GM23338 (cell line): ENCODE results near the gene TBRG4. TPM values are rescaled to one million over a fixed set of nuclear protein-coding genes. Genes with fewer than 3 reads are reported as not detected.

Experiments
- ATAC-seq: fragments of 200-7000 bp; cut with Tn5 transposase; 3 replicates; pipeline ENCODE4 v1.9.1; 2020
- DNase-seq: peaks from one replicate; pipeline ENCODE4 v3.0.0-alpha.2; 2015; ENCODE audit warnings: low spot score
- H2AFZ ChIP-seq: fragments of 200-600 bp; sonication (generic); 2 replicates; pipeline ENCODE4 v1.8.0; 2016; ENCODE audit warnings: antibody characterized with exemption, mild to moderate bottlenecking, moderate library complexity
- H3F3A ChIP-seq: fragments of 200-600 bp; sonication (generic); replicated peaks from 2 replicates; pipeline ENCODE4 v1.8.0; 2017; ENCODE audit warnings: antibody characterized with exemption, mixed run types, low read depth
- H3K27ac ChIP-seq: fragments of 200-600 bp; sonication (generic); 2 replicates; pipeline ENCODE4 v1.6.1; 2016; ENCODE audit warnings: low read depth
- H3K27me3 ChIP-seq: fragments of 200-600 bp; sonication (generic); 2 replicates; pipeline ENCODE4 v1.8.0; 2016; ENCODE audit warnings: mild to moderate bottlenecking, mixed run types, moderate library complexity; ENCODE audit not compliant: insufficient read depth
- H3K36me3 ChIP-seq: fragments of 200-600 bp; sonication (generic); 2 replicates; pipeline ENCODE4 v1.8.0; 2016; ENCODE audit warnings: mild to moderate bottlenecking; ENCODE audit not compliant: insufficient read depth
- H3K4me1 ChIP-seq: fragments of 200-600 bp; sonication (generic); 2 replicates; pipeline ENCODE4 v1.8.0; 2016; ENCODE audit warnings: mild to moderate bottlenecking, moderate library complexity; ENCODE audit not compliant: insufficient read depth
- H3K4me2 ChIP-seq: fragments of 200-600 bp; sonication (generic); 2 replicates; pipeline ENCODE4 v1.7.1; 2017; ENCODE audit warnings: mixed run types
- H3K4me3 ChIP-seq: fragments of 200-600 bp; sonication (generic); 2 replicates; pipeline ENCODE4 v1.6.1; 2016; ENCODE audit warnings: mixed run types
- H3K79me2 ChIP-seq: fragments of 200-600 bp; sonication (generic); replicated peaks from 2 replicates; pipeline ENCODE4 v1.8.0; 2017; ENCODE audit warnings: mild to moderate bottlenecking; ENCODE audit not compliant: insufficient read depth
- H3K9me2 ChIP-seq: fragments of 200-600 bp; sonication (generic); 2 replicates; pipeline ENCODE4 v1.8.0; 2017; ENCODE audit not compliant: insufficient read depth
- H4K20me1 ChIP-seq: fragments of 200-600 bp; sonication (generic); replicated peaks from 2 replicates; pipeline ENCODE4 v1.8.0; 2017; ENCODE audit warnings: mild to moderate bottlenecking; ENCODE audit not compliant: insufficient read depth
- H3K27ac Mint-ChIP-seq: 2 replicates; pipeline ENCODE4 v1.8.0; 2020; ENCODE audit warnings: inconsistent platforms, mild to moderate bottlenecking, moderate library complexity, mixed read lengths
- H3K27me3 Mint-ChIP-seq: 3 replicates; pipeline ENCODE4 v1.8.0; 2022; ENCODE audit warnings: low read depth, mild to moderate bottlenecking, moderate library complexity, mixed read lengths, inconsistent platforms; ENCODE audit not compliant: insufficient read depth, poor library complexity
- H3K36me3 Mint-ChIP-seq: 3 replicates; pipeline ENCODE4 v1.8.0; 2021; ENCODE audit warnings: low read depth, mild to moderate bottlenecking, inconsistent platforms, moderate library complexity, mixed read lengths
- H3K4me1 Mint-ChIP-seq: 3 replicates; pipeline ENCODE4 v1.8.0; 2020; ENCODE audit warnings: mild to moderate bottlenecking, inconsistent platforms, mixed read lengths
- H3K4me3 Mint-ChIP-seq: 3 replicates; pipeline ENCODE4 v1.8.0; 2021; ENCODE audit warnings: moderate library complexity, mild to moderate bottlenecking, inconsistent platforms, mixed read lengths
- H3K9me3 Mint-ChIP-seq: 3 replicates; pipeline ENCODE4 v1.8.0; 2020; ENCODE audit warnings: moderate library complexity, mild to moderate bottlenecking, inconsistent platforms, mixed read lengths
- CREB1 ChIP-seq: fragments of 250-450 bp; sonication (Bioruptor Pico); IDR thresholded peaks from 2 replicates; pipeline ENCODE4 v1.5.0; 2020; ENCODE audit warnings: low read depth, mild to moderate bottlenecking, moderate library complexity
- CTCF ChIP-seq, 2 experiments: fragments of 200-600 bp in 1 of 2; sonication (generic) in 1 of 2; conservative IDR thresholded peaks; 2 replicates each; pipeline versions ENCODE4 v1.5.1 to v1.6.1; 2016 to 2017; ENCODE audit warnings: antibody characterized with exemption in 2 of 2, low read depth in 2 of 2, mild to moderate bottlenecking in 2 of 2, moderate library complexity in 1 of 2
- EZH2 ChIP-seq: fragments of 200-600 bp; sonication (generic); IDR thresholded peaks from one replicate; pipeline ENCODE4 v1.8.0; 2017; ENCODE audit warnings: antibody characterized with exemption, mild to moderate bottlenecking, low read depth; ENCODE audit not compliant: unreplicated experiment
- EZH2phosphoT487 ChIP-seq: fragments of 200-600 bp; sonication (generic); IDR thresholded peaks from one replicate; pipeline ENCODE4 v1.8.1; 2018; ENCODE audit warnings: antibody characterized with exemption; ENCODE audit not compliant: unreplicated experiment
- JUNB ChIP-seq: IDR thresholded peaks from one replicate; pipeline ENCODE4 v1.6.1; 2016; ENCODE audit warnings: antibody characterized with exemption; ENCODE audit not compliant: unreplicated experiment
- NANOG ChIP-seq: IDR thresholded peaks from 2 replicates; pipeline ENCODE4 v1.6.1; 2016; ENCODE audit warnings: antibody characterized with exemption, borderline replicate concordance
- POLR2AphosphoS5 ChIP-seq: IDR thresholded peaks from 2 replicates; pipeline ENCODE4 v1.6.1; 2016; ENCODE audit warnings: antibody characterized with exemption, low read depth
- STAT1 ChIP-seq: IDR thresholded peaks from one replicate; pipeline ENCODE4 v1.6.1; 2016; ENCODE audit warnings: antibody characterized with exemption; ENCODE audit not compliant: unreplicated experiment
- ZNF114 ChIP-seq: fragments of 250-450 bp; sonication (Bioruptor Pico); IDR thresholded peaks from 2 replicates; pipeline ENCODE4 v1.5.0; 2020; ENCODE audit warnings: mild to moderate bottlenecking, moderate library complexity
- ZNF331 ChIP-seq: fragments of 250-450 bp; sonication (Bioruptor Pico); IDR thresholded peaks from 2 replicates; pipeline ENCODE4 v1.5.0; 2020; ENCODE audit warnings: low read depth, mild to moderate bottlenecking, moderate library complexity
- polyA plus RNA-seq: library from polyadenylated mRNA; unstranded; fragments of >200 nt; fragmentation: Nextera tagmentation; extraction: Ambion mirVana; gene quantifications from 2 replicates; pipeline ENCODE4 v1.2.1, GENCODE V29; 2016
- total RNA-seq: library from RNA; depleted of rRNA; stranded (reverse); fragments of >200 nt; shearing (Covaris generic); gene quantifications from 2 replicates; pipeline ENCODE4 v1.2.3, GENCODE V29; 2014
- TF ChIP-seq, protein P1 (sequence below): IDR thresholded peaks from 2 replicates; pipeline ENCODE4 v1.6.1; 2016; ENCODE audit warnings: antibody characterized with exemption
- TF ChIP-seq, protein P2 (sequence below): fragments of 250-450 bp; sonication (Bioruptor Pico); IDR thresholded peaks from 2 replicates; pipeline ENCODE4 v1.5.0; 2020; ENCODE audit warnings: mild to moderate bottlenecking, moderate library complexity
- TF ChIP-seq, protein P3 (sequence below): IDR thresholded peaks from one replicate; pipeline ENCODE4 v1.6.1; 2018; ENCODE audit warnings: antibody characterized with exemption; ENCODE audit not compliant: unreplicated experiment

TBRG4 gene
- total and polyA plus RNA-seq, 2 experiments from 2014 or later = 72.5 to 162 TPM

DNA sequence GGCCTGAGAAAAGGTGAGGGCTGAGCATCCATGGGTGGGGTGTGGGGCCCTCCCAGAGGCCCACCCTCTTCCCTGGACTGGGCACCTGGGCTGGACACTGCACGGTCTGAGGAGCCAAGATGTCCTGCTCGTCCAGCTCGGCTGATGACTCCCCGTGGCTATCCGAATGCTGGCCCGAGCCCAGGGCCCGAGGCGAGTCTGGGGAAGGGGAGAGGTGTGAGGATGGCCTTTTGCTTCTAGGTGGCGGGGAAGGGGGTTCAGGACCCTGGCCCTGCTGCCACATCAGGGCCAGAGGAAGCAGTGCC is 29.9 kb downstream of the TBRG4 start:
- H3K36me3 ChIP-seq = no peaks in the 10 kb centered on the region

More for the DNA sequence above, 29.9 kb downstream of the TBRG4 start:
- no peaks in the 10 kb centered on the region for H3K79me2 ChIP-seq
- no peak overlapping the region for H3K4me3 ChIP-seq
- H3K4me3 Mint-ChIP-seq = no peak overlapping the region
- DNase-seq (no peak), ATAC-seq (no peak)
- no peak overlapping the region for H3K27ac Mint-ChIP-seq
- no peaks in the 10 kb centered on the region for H3K27me3 ChIP-seq
- peaks cover 17% of the 10 kb centered on the region for H3K27me3 Mint-ChIP-seq
- no peaks in the 10 kb centered on the region for H3K9me2 ChIP-seq
- H3F3A ChIP-seq = no peaks in the 10 kb centered on the region
- peaks cover 10% of the 10 kb centered on the region; the same call in 2 of the 3 replicates for H3K36me3 Mint-ChIP-seq
- no peak overlapping the region for H2AFZ ChIP-seq
- H4K20me1 ChIP-seq = no peaks in the 10 kb centered on the region
- no peak overlapping the region for H3K27ac ChIP-seq
- TF ChIP-seq ZNF331 (CRISPR knock-in tag) (no peak), CREB1 (CRISPR knock-in tag) (no peak), NANOG (no peak), ZNF114 (no peak), EZH2phosphoT487 (no peak), JUNB (no peak), POLR2AphosphoS5 (no peak), CTCF (conservative IDR thresholded peaks at IDR 0.05; ENCODE audit: low read depth in 2 of 2) (no peak), EZH2 (no peak), STAT1 (no peak)
- TF ChIP-seq, protein P1, sequence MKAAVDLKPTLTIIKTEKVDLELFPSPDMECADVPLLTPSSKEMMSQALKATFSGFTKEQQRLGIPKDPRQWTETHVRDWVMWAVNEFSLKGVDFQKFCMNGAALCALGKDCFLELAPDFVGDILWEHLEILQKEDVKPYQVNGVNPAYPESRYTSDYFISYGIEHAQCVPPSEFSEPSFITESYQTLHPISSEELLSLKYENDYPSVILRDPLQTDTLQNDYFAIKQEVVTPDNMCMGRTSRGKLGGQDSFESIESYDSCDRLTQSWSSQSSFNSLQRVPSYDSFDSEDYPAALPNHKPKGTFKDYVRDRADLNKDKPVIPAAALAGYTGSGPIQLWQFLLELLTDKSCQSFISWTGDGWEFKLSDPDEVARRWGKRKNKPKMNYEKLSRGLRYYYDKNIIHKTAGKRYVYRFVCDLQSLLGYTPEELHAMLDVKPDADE = no peak
- TF ChIP-seq, protein P2, sequence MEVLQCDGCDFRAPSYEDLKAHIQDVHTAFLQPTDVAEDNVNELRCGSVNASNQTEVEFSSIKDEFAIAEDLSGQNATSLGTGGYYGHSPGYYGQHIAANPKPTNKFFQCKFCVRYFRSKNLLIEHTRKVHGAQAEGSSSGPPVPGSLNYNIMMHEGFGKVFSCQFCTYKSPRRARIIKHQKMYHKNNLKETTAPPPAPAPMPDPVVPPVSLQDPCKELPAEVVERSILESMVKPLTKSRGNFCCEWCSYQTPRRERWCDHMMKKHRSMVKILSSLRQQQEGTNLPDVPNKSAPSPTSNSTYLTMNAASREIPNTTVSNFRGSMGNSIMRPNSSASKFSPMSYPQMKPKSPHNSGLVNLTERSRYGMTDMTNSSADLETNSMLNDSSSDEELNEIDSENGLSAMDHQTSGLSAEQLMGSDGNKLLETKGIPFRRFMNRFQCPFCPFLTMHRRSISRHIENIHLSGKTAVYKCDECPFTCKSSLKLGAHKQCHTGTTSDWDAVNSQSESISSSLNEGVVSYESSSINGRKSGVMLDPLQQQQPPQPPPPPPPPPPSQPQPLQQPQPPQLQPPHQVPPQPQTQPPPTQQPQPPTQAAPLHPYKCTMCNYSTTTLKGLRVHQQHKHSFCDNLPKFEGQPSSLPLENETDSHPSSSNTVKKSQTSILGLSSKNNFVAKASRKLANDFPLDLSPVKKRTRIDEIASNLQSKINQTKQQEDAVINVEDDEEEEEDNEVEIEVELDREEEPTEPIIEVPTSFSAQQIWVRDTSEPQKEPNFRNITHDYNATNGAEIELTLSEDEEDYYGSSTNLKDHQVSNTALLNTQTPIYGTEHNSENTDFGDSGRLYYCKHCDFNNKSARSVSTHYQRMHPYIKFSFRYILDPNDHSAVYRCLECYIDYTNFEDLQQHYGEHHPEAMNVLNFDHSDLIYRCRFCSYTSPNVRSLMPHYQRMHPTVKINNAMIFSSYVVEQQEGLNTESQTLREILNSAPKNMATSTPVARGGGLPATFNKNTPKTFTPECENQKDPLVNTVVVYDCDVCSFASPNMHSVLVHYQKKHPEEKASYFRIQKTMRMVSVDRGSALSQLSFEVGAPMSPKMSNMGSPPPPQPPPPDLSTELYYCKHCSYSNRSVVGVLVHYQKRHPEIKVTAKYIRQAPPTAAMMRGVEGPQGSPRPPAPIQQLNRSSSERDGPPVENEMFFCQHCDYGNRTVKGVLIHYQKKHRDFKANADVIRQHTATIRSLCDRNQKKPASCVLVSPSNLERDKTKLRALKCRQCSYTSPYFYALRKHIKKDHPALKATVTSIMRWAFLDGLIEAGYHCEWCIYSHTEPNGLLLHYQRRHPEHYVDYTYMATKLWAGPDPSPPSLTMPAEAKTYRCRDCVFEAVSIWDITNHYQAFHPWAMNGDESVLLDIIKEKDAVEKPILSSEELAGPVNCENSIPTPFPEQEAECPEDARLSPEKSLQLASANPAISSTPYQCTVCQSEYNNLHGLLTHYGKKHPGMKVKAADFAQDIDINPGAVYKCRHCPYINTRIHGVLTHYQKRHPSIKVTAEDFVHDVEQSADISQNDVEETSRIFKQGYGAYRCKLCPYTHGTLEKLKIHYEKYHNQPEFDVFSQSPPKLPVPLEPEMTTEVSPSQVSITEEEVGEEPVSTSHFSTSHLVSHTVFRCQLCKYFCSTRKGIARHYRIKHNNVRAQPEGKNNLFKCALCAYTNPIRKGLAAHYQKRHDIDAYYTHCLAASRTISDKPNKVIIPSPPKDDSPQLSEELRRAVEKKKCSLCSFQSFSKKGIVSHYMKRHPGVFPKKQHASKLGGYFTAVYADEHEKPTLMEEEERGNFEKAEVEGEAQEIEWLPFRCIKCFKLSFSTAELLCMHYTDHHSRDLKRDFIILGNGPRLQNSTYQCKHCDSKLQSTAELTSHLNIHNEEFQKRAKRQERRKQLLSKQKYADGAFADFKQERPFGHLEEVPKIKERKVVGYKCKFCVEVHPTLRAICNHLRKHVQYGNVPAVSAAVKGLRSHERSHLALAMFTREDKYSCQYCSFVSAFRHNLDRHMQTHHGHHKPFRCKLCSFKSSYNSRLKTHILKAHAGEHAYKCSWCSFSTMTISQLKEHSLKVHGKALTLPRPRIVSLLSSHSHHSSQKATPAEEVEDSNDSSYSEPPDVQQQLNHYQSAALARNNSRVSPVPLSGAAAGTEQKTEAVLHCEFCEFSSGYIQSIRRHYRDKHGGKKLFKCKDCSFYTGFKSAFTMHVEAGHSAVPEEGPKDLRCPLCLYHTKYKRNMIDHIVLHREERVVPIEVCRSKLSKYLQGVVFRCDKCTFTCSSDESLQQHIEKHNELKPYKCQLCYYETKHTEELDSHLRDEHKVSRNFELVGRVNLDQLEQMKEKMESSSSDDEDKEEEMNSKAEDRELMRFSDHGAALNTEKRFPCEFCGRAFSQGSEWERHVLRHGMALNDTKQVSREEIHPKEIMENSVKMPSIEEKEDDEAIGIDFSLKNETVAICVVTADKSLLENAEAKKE (CRISPR knock-in tag) = no peak
- TF ChIP-seq, protein P3, sequence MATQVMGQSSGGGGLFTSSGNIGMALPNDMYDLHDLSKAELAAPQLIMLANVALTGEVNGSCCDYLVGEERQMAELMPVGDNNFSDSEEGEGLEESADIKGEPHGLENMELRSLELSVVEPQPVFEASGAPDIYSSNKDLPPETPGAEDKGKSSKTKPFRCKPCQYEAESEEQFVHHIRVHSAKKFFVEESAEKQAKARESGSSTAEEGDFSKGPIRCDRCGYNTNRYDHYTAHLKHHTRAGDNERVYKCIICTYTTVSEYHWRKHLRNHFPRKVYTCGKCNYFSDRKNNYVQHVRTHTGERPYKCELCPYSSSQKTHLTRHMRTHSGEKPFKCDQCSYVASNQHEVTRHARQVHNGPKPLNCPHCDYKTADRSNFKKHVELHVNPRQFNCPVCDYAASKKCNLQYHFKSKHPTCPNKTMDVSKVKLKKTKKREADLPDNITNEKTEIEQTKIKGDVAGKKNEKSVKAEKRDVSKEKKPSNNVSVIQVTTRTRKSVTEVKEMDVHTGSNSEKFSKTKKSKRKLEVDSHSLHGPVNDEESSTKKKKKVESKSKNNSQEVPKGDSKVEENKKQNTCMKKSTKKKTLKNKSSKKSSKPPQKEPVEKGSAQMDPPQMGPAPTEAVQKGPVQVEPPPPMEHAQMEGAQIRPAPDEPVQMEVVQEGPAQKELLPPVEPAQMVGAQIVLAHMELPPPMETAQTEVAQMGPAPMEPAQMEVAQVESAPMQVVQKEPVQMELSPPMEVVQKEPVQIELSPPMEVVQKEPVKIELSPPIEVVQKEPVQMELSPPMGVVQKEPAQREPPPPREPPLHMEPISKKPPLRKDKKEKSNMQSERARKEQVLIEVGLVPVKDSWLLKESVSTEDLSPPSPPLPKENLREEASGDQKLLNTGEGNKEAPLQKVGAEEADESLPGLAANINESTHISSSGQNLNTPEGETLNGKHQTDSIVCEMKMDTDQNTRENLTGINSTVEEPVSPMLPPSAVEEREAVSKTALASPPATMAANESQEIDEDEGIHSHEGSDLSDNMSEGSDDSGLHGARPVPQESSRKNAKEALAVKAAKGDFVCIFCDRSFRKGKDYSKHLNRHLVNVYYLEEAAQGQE = no peak
- H3K9me3 Mint-ChIP-seq = peaks cover 4% of the 10 kb centered on the region; the same call in 2 of the 3 replicates
- no peaks in the 10 kb centered on the region for H3K4me1 Mint-ChIP-seq
- no peaks in the 10 kb centered on the region for H3K4me1 ChIP-seq
- no peak overlapping the region for H3K4me2 ChIP-seq
